Regular cardiac myocyte (primary cell): ENCODE measurements around the gene IRF1. TPM values are rescaled to one million over a fixed set of nuclear protein-coding genes. Genes with fewer than 3 reads are reported as not detected.

Experiments used
- total RNA-seq: library from RNA; depleted of rRNA; stranded (reverse); fragments of >200 nt; gene quantifications from 2 replicates; pipeline ENCODE4 v1.2.3, GENCODE V29; 2014

IRF1 gene
- 17.8 and 19.2 TPM in 2 replicates for total RNA-seq

GRCh38 chr5:132490484-132491367 is at the start of gene IRF1:
IRF1 (minus strand) TSS chr5:132490773; CDS start chr5:132489478, 1,295 bp downstream.

Other genes with a start within 250 kb of the IRF1 start
- 33.0 and 37.2 TPM in 2 replicates for gene PDLIM4, start 233.1 kb downstream of the IRF1 start, total RNA-seq
- 1.2 and 2.3 TPM in 2 replicates for gene SLC22A4, start 196.4 kb downstream of the IRF1 start, total RNA-seq
- 5.4 and 6.2 TPM in 2 replicates for gene SLC22A5, start 121.1 kb downstream of the IRF1 start, total RNA-seq
- 0.28 TPM in 1 of 2 replicates, not detected in the other for gene IL5, start 52.7 kb upstream of the IRF1 start, total RNA-seq
- gene RAD50, start 66.2 kb upstream of the IRF1 start, total RNA-seq: 21.1 and 22.3 TPM in 2 replicates
- gene IL13, start 167.4 kb upstream of the IRF1 start, total RNA-seq: not detected in 2 replicates
- not detected in 2 replicates for gene IL4, start 183.2 kb upstream of the IRF1 start, total RNA-seq
- 11.6 and 11.9 TPM in 2 replicates for gene KIF3A, start 246.8 kb upstream of the IRF1 start, total RNA-seq